Measurements from ENCODE around the gene TMEM255B. TPM values are rescaled to one million over a fixed set of nuclear protein-coding genes. Genes with fewer than 3 reads are reported as not detected.

The TMEM255B gene
- total RNA-seq, 1 donor from 2014 or later, result 321 TPM

DNA sequence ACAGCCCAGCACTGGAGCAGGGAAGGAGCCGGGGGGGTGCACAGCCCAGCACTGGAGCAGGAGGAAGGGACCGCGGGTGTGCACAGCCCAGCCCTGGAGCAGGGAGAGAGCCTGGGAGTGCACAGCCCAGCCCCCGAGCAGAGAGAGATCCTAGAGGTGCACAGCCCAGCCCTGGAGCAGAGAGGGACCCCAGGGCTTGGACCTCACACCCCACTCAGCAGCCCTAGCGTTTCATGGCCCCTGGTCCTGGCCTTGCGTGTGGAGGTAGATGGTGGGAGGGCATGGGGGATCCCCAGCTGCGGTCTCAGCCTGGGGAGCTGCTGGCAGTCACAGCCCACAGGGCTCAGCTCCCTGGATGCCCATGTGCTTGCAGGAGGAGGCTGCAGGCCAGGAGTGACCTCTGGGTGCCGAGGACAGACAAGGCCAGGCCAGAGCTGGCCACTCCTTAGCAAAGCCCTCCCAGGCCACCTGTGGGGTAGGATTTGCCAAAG lies 79.7 kb downstream of the TMEM255B start:
- Mint-ChIP-seq H3K27me3 (ENCODE audit: unreplicated experiment) (peaks cover 23% of the 10 kb centered on the region), H3K27ac (ENCODE audit: unreplicated experiment) (no peak overlapping the region), H3K4me1 (ENCODE audit: unreplicated experiment) (peaks cover 23% of the 10 kb centered on the region), H3K36me3 (ENCODE audit: low read depth, unreplicated experiment) (peaks cover 4% of the 10 kb centered on the region), H3K9me3 (ENCODE audit: unreplicated experiment) (no peaks in the 10 kb centered on the region), H3K4me3 (ENCODE audit: unreplicated experiment) (no peak overlapping the region)
- TF ChIP-seq, protein P1, sequence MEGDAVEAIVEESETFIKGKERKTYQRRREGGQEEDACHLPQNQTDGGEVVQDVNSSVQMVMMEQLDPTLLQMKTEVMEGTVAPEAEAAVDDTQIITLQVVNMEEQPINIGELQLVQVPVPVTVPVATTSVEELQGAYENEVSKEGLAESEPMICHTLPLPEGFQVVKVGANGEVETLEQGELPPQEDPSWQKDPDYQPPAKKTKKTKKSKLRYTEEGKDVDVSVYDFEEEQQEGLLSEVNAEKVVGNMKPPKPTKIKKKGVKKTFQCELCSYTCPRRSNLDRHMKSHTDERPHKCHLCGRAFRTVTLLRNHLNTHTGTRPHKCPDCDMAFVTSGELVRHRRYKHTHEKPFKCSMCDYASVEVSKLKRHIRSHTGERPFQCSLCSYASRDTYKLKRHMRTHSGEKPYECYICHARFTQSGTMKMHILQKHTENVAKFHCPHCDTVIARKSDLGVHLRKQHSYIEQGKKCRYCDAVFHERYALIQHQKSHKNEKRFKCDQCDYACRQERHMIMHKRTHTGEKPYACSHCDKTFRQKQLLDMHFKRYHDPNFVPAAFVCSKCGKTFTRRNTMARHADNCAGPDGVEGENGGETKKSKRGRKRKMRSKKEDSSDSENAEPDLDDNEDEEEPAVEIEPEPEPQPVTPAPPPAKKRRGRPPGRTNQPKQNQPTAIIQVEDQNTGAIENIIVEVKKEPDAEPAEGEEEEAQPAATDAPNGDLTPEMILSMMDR (IDR thresholded peaks at IDR 0.05; ENCODE audit: unreplicated experiment), result no peak
- no peak for DNase-seq (ENCODE audit: low spot score)

DNA sequence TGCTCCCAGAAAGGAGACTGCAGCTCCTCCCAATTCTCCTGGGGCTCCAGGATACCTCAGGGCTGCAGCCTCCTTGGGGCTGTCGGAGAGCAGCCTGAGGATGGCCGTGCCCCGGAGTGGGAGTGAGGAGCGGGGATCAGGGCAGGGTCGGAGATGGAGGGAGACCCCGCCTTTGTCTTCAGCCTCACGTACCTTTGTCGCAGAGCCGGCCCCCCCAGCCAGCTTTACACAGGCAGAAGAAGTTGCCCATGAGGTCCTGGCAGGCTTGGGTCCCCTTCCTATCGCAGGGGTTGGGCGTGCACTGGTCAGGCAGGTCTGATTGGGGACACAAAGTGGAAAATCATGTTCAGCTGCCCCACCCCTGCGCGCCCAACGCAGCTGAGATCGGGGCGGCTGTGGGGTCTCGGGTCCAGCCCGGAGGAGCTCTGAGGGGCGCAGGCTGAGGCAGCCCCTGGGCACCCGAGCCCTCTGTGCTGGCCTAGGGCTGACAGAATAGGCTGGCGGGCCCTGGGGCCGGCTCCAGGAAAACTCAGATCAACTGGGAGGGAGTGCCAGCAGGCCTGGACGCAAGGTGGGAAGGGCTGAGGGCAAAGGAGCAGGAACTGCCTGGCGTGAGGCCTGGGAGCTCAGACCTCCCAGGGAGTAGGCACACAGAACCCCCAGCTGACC lies 80.6 kb downstream of the TMEM255B start:
- H3K27ac Mint-ChIP-seq (ENCODE audit: unreplicated experiment), result no peak overlapping the region
- TF ChIP-seq, protein P1 (IDR thresholded peaks at IDR 0.05; ENCODE audit: unreplicated experiment), result no peak
- no peak for DNase-seq (ENCODE audit: low spot score)
- H3K4me1 Mint-ChIP-seq (ENCODE audit: unreplicated experiment), result peaks cover 27% of the 10 kb centered on the region
- H3K36me3 Mint-ChIP-seq (ENCODE audit: low read depth, unreplicated experiment), result peaks cover 7% of the 10 kb centered on the region
- peaks cover 19% of the 10 kb centered on the region for H3K27me3 Mint-ChIP-seq (ENCODE audit: unreplicated experiment)
- no peaks in the 10 kb centered on the region for H3K9me3 Mint-ChIP-seq (ENCODE audit: unreplicated experiment)
- H3K4me3 Mint-ChIP-seq (ENCODE audit: unreplicated experiment), result no peak overlapping the region

DNA sequence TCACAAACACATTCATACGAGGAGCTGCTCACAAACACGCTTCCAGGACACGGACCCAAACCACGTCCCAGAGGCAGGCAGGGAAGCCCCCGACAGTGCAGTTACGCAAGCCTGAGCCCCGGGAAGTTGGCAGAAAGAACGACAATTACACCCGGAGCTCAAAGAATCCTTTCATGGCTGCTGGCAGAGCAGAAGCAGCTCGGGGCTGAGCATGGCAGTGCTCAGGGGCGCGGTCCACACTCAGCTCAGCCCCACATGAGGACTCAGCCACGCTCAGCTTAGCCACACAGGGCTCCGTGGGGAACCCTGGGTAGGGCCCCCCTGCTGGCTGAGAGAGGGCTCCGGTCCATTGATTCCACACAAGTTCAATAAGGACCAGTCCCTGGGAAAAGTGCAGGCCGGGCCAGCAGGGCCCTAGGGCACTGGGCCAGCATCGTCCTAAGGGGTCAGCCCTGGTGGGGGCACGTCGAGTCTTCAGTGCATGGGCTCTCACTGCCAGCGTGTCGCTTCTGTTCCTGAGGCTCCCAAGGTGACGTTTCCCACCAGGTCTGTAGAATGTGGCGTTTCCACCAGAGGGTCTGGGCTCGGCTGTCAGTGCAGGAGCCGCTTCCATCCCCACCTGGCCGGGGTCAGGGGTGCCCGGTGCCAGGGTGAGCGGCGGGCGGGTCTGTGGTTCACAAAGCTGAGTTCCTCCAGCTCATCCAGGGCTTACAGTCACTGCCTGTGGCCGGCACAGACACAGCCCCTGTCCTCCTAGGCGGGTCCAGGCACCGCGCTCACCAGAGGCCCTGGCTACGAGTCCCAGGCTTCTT lies 81.7 kb downstream of the TMEM255B start:
- H3K36me3 Mint-ChIP-seq (ENCODE audit: low read depth, unreplicated experiment), result peaks cover 7% of the 10 kb centered on the region
- no peak for DNase-seq (ENCODE audit: low spot score)
- H3K27me3 Mint-ChIP-seq (ENCODE audit: unreplicated experiment), result peaks cover 19% of the 10 kb centered on the region
- no peaks in the 10 kb centered on the region for H3K9me3 Mint-ChIP-seq (ENCODE audit: unreplicated experiment)
- H3K27ac Mint-ChIP-seq (ENCODE audit: unreplicated experiment), result no peak overlapping the region
- TF ChIP-seq, protein P1 (IDR thresholded peaks at IDR 0.05; ENCODE audit: unreplicated experiment), result no peak
- peaks cover 27% of the 10 kb centered on the region for H3K4me1 Mint-ChIP-seq (ENCODE audit: unreplicated experiment)
- H3K4me3 Mint-ChIP-seq (ENCODE audit: unreplicated experiment), result no peak overlapping the region

DNA sequence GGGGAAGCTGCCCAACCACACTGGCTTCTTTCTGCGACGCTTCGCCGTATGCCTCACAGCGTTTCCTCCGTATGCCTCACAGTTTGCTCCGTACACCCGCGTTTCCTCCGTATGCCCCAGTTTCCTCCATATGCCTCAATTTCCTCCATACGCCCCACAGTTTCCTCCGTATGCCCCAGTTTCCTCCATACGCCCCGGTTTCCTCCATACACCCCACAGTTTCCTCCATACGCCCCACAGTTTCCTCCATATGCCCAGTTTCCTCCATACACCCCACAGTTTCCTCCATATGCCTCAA lies 82.3 kb downstream of the TMEM255B start:
- peak overlapping the region; percentile 67 for H3K27ac Mint-ChIP-seq (ENCODE audit: unreplicated experiment)

More for the DNA sequence above, 82.3 kb downstream of the TMEM255B start:
- peaks cover 16% of the 10 kb centered on the region for H3K27me3 Mint-ChIP-seq (ENCODE audit: unreplicated experiment)
- no peaks in the 10 kb centered on the region for H3K9me3 Mint-ChIP-seq (ENCODE audit: unreplicated experiment)
- TF ChIP-seq, protein P1 (IDR thresholded peaks at IDR 0.05; ENCODE audit: unreplicated experiment), result no peak
- peaks cover 27% of the 10 kb centered on the region for H3K4me1 Mint-ChIP-seq (ENCODE audit: unreplicated experiment)
- H3K36me3 Mint-ChIP-seq (ENCODE audit: low read depth, unreplicated experiment), result peaks cover 7% of the 10 kb centered on the region
- DNase-seq (ENCODE audit: low spot score), result no peak
- H3K4me3 Mint-ChIP-seq (ENCODE audit: unreplicated experiment), result no peak overlapping the region
